Right lobe of liver (tissue), 6 donors: ENCODE results near the gene ISCA2. TPM values are rescaled to one million over a fixed set of nuclear protein-coding genes. Genes with fewer than 3 reads are reported as not detected.

Experiments used
- ATAC-seq, 4 donors: fragments of 200-7000 bp; cut with Tn5 transposase; one replicate each; pipeline ENCODE4 v1.9.1; 2020; ENCODE audit warnings: mild to moderate bottlenecking in 4 of 4, moderate library complexity in 4 of 4
- DNase-seq, 3 donors: peaks; one replicate each; pipeline ENCODE4 v3.0.0-alpha.2; 2020
- H3K27ac ChIP-seq, 3 donors: fragments of 200-600 bp; one replicate each; pipeline ENCODE4 v1.8.0; 2022
- H3K27me3 ChIP-seq, 2 donors: fragments of 200-600 bp; one replicate each; pipeline ENCODE4 v1.8.0; 2022
- H3K36me3 ChIP-seq, 4 donors: fragments of 200-600 bp; sonication (generic) in 1 of 4; one replicate each; pipeline versions ENCODE4 v1.5.1 to v1.8.0; 2017 to 2022; ENCODE audit warnings: control low read depth in 1 of 4
- H3K4me1 ChIP-seq, 4 donors: fragments of 200-600 bp; sonication (generic) in 1 of 4; one replicate each; pipeline versions ENCODE4 v1.5.1 to v1.8.0; 2017 to 2022; ENCODE audit warnings: control low read depth in 1 of 4
- H3K4me3 ChIP-seq, 3 donors: fragments of 200-600 bp; one replicate each; pipeline ENCODE4 v1.8.0; 2022
- H3K9me3 ChIP-seq, 4 donors: fragments of 200-600 bp; sonication (generic) in 1 of 4; one replicate each; pipeline versions ENCODE4 v1.5.1 to v1.8.0; 2017 to 2022; ENCODE audit warnings: control low read depth in 1 of 4
- POLR2A ChIP-seq: fragments of 450-650 bp; IDR thresholded peaks from one replicate; pipeline ENCODE4 v1.6.1; 2017; ENCODE audit warnings: antibody characterized with exemption, mild to moderate bottlenecking
- WGBS: methylation state at CpG from one replicate; pipeline ENCODE4 v1.1.6; 2018; ENCODE audit warnings: low coverage, low lambda C conversion rate; ENCODE audit not compliant: insufficient coverage; ENCODE audit errors: missing lambda C conversion rate; 5-methylcytosine and 5-hydroxymethylcytosine counted together
- intact Hi-C, 2 donors: fragments of 100-400 bp; cut with DNase I; formaldehyde crosslinking; loops; one replicate each; pipeline versions ENCODE4 v1.11.2 to v1.14.1; 2022
- total RNA-seq, 6 experiments: library from RNA; depleted of rRNA in 2 of 6; stranded (reverse); fragments of >200 nt in 2 of 6; fragmentation: NEBNext Ultra II Directional in 3 of 6; extraction: Animal tissue kit (Norgen Biotek cat#: 25700) in 3 of 6; gene quantifications; one replicate each; pipeline versions ENCODE4 v1.1.0 to v1.2.4, GENCODE V29; 2016 to 2023
- TF ChIP-seq, protein P1 (sequence below), 4 donors: fragments of 200-600 bp in 3 of 4; fragments of 450-650 bp in 1 of 4; IDR thresholded peaks; one replicate each; pipeline versions ENCODE4 v1.5.1 to v1.8.0; 2016 to 2022; ENCODE audit warnings: antibody characterized with exemption in 4 of 4, mild to moderate bottlenecking in 2 of 4
- donor health status: DM: no; HTN: yes; CAD: no.
- donor health status: DM: no; HTN: no; CAD: no.
- donor health status: DM: no; HTN: no; CAD: no.
- donor health status: DM: no; HTN: yes; CAD: no.
- donor health status: DM: no; HTN: yes; CAD: no.

ISCA2 gene
- total RNA-seq, 6 experiments from 2014 or later: 7.8 to 16.3 (median 11.4) TPM

DNA sequence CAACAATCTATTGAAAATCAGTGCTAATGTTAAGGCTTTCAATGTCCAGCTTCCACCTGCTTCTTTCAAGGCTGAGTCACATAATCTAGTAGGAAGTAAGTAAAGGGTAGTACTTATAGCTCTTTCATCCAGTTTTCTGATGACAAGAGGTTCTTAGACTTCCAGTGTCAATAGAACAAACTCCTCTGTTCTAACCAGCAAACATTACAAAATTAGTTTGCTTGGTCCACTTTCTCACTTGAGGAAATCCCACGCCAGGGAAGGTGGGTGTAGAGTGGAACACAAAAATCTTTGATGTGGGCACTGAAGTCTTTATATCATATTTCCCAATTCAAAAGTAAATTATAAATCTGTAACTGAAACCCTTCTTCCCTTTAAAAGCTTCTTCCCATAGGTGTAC, 3.1 kb upstream of the ISCA2 start:
- DNase-seq (no peak), ATAC-seq (no peak)
- Histone ChIP-seq H3K4me3 (no peak overlapping the region), H3K4me1 (peaks cover 0 to 6% (median 3%) of the 10 kb centered on the region in 4 donors), H3K9me3 (no peaks in the 10 kb centered on the region), H3K27me3 (no peaks in the 10 kb centered on the region), H3K36me3 (no peaks in the 10 kb centered on the region), H3K27ac (no peak overlapping the region)
- 45% methylated on average over 1 of the region's 1 CpG for WGBS
- no peak for TF ChIP-seq POLR2A
- TF ChIP-seq, protein P1, sequence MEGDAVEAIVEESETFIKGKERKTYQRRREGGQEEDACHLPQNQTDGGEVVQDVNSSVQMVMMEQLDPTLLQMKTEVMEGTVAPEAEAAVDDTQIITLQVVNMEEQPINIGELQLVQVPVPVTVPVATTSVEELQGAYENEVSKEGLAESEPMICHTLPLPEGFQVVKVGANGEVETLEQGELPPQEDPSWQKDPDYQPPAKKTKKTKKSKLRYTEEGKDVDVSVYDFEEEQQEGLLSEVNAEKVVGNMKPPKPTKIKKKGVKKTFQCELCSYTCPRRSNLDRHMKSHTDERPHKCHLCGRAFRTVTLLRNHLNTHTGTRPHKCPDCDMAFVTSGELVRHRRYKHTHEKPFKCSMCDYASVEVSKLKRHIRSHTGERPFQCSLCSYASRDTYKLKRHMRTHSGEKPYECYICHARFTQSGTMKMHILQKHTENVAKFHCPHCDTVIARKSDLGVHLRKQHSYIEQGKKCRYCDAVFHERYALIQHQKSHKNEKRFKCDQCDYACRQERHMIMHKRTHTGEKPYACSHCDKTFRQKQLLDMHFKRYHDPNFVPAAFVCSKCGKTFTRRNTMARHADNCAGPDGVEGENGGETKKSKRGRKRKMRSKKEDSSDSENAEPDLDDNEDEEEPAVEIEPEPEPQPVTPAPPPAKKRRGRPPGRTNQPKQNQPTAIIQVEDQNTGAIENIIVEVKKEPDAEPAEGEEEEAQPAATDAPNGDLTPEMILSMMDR (IDR thresholded peaks at IDR 0.05): no peak
- intact Hi-C loops: no loop called here

DNA sequence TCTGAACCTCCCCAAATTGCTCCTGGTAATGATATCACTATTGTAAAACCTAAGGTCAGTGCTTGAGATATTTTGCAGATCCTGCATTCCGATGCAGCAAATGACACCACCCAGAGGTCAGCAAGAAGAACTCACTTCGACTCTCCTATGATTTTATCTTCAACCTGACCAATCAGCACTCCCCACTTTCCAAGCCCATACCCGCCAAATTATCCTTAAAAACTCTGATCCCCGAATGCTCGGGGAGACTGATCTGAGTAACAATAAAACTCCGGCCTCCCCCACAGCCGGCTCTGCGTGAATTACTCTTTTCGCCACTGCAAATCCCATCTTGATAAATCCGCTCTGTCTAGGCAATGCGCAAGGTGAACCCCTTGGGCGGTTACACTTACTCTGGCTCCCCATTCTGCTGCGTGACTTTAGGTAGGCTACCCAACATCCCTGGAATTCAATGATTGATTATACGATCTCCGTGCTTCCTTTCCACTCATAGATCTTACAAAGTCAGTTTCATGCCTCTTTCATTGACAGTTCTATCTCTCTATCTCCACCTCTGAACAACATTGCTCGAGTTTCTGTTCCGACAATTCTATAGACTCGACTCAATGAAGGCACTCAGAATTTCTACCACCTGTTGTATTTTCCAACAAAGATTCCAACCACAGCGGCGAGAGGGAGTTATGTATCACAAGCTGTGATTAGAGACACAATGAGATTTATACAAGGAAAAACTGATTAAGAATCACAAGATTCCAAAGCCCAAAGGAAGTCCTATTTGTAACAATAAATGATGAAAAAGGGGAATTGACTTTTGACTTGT, 1.4 kb upstream of the ISCA2 start:
- H3K36me3 ChIP-seq: no peaks in the 10 kb centered on the region
- no peak for ATAC-seq
- no peak for DNase-seq
- intact Hi-C loops: no loop called here
- H3K27ac ChIP-seq: peak overlapping the region; percentile 83 to 93 (median 86)
- no peaks in the 10 kb centered on the region for H3K27me3 ChIP-seq
- WGBS: 3% methylated on average over 20 of the region's 20 CpGs
- H3K4me1 ChIP-seq: peaks cover 0 to 6% (median 3%) of the 10 kb centered on the region in 4 donors
- peak overlapping the region; percentile 80 to 89 (median 86) for H3K4me3 ChIP-seq
- no peak for TF ChIP-seq POLR2A
- TF ChIP-seq, protein P1 (IDR thresholded peaks at IDR 0.05): peak; percentile 15 to 38 (median 32)
- no peaks in the 10 kb centered on the region for H3K9me3 ChIP-seq

DNA sequence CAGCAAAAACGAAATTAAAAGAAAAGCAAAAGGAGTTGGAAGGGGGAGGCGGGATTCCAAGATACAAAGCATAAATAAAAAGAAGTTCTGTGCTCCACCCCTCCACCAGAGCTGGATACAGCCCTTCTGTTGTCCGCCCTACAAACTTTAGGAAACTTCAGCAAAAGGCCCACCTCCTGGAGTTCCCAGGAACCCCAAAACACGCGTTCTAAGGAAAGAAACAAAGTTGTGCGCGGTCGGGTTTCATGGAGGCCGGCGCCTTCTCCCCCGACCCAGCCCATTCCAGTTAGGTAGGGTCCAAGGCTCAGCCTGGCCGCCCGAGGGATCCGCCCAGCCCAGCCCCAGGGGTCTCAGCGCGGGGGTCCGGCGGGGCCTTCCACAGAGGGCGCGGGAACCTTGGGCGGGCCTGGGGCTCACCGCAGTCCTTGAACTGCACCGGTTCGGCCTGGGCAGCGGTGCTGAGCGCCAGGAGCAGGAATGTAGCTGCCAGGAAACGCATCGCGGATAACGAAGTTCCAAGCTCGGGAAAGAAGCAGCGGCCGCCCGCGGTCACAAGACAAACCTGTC, 706 bp upstream of the ISCA2 start, which contains the start of gene NPC2:
Gene NPC2, minus strand, starts transcription at position 530 of the 567 bp plus-strand sequence. Its CDS starts 31 bp downstream, at position 499.
- WGBS: 0% methylated on average over 3 of the region's 35 CpGs
- Histone ChIP-seq H3K9me3 (no peaks in the 10 kb centered on the region), H3K27ac (peak within 1 kb of the TSS; percentile 83 to 93 (median 86)), H3K4me3 (peak within 1 kb of the TSS; percentile 88 to 97 (median 95)), H3K4me1 (peaks cover 0 to 6% (median 3%) of the 10 kb centered on the region in 4 donors), H3K36me3 (no peaks in the 10 kb centered on the region), H3K27me3 (no peaks in the 10 kb centered on the region)
- DNase-seq (no peak), ATAC-seq (no peak)
- intact Hi-C loops: no loop called here
- peak; percentile 74 for TF ChIP-seq POLR2A
- TF ChIP-seq, protein P1 (IDR thresholded peaks at IDR 0.05): no peak

DNA sequence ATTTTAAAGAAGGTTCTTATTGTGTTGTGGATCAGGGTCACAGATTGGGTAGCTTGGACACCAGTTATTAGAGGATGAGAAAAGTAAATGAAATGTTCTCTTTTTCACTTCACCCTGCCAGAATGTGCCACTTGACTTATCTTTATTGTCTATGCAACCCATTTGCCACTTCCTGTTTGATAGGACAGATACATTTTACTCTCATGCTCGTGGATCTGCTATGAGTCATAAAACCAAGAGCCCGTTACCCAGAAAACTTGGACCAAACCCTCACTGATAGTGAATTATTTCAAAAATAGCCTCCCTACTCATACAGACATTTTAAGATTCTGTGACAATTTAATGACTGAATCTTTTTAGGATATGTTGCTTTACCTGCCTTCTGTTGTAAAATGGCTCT, 1.8 kb downstream of the ISCA2 start:
- H3K27me3 ChIP-seq: no peaks in the 10 kb centered on the region
- no peak for DNase-seq
- ATAC-seq: no peak
- H3K9me3 ChIP-seq: no peaks in the 10 kb centered on the region
- no peak overlapping the region for H3K4me3 ChIP-seq
- TF ChIP-seq, protein P1 (IDR thresholded peaks at IDR 0.05): no peak
- no peak for TF ChIP-seq POLR2A
- peaks cover 0 to 6% (median 3%) of the 10 kb centered on the region in 4 donors for H3K4me1 ChIP-seq
- intact Hi-C loops: no loop called here
- 67% methylated on average over 2 of the region's 2 CpGs for WGBS
- no peak overlapping the region for H3K27ac ChIP-seq
- H3K36me3 ChIP-seq: no peaks in the 10 kb centered on the region
